OCI-LY3 (cell line): ENCODE measurements around the gene COPB2.

ENCODE experiments used
- EZH2phosphoT487 ChIP-seq: fragments of 200-600 bp; shearing (Covaris generic); IDR thresholded peaks from 2 replicates; pipeline ENCODE4 v1.6.1; 2018; ENCODE audit warnings: antibody characterized with exemption, mixed run types, low read depth
- TF ChIP-seq, protein P1 (sequence below): fragments of 200-600, 300-600 bp; sonication (generic); IDR thresholded peaks from 2 replicates; pipeline ENCODE4 v1.5.1; 2014; ENCODE audit warnings: antibody characterized with exemption, low read length, low read depth

DNA sequence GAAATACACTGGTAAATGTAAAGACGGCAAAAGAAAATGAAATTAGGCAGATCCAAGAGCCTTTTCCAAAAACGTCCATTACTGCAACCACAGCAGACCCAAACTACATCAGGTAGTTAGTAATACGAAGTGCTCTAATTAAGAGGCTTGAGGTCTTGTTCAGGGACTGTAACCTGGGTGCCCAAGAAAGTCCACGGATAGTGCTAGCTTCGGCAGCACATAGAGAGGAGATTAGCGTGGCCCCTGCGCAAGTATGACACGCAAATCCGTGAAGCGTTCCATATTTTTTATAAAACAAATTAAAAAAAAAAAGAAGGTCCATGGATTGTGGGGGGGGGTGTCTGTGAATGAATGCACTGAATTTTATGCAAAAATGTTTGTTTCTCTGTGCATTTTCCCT is 1.4 kb downstream of the COPB2 start:
- TF ChIP-seq, protein P1, sequence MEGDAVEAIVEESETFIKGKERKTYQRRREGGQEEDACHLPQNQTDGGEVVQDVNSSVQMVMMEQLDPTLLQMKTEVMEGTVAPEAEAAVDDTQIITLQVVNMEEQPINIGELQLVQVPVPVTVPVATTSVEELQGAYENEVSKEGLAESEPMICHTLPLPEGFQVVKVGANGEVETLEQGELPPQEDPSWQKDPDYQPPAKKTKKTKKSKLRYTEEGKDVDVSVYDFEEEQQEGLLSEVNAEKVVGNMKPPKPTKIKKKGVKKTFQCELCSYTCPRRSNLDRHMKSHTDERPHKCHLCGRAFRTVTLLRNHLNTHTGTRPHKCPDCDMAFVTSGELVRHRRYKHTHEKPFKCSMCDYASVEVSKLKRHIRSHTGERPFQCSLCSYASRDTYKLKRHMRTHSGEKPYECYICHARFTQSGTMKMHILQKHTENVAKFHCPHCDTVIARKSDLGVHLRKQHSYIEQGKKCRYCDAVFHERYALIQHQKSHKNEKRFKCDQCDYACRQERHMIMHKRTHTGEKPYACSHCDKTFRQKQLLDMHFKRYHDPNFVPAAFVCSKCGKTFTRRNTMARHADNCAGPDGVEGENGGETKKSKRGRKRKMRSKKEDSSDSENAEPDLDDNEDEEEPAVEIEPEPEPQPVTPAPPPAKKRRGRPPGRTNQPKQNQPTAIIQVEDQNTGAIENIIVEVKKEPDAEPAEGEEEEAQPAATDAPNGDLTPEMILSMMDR, result no peak
- no peak for TF ChIP-seq EZH2phosphoT487
